A673 (cell line): ENCODE data around the gene TECR.

Experiments
- EZH2 ChIP-seq: fragments of 200-600 bp; sonication (generic); IDR thresholded peaks from 2 replicates; pipeline ENCODE4 v1.6.1; 2017; ENCODE audit warnings: borderline replicate concordance, low read depth, mild to moderate bottlenecking, mixed read lengths, antibody characterized with exemption, low read length; ENCODE audit not compliant: poor library complexity, severe bottlenecking
- TF ChIP-seq, protein P1 (sequence below): fragments of 300-800, 200-600 bp; sonication (generic); conservative IDR thresholded peaks from 2 replicates; pipeline ENCODE4 v1.5.1; 2017; ENCODE audit warnings: low read depth, mild to moderate bottlenecking, antibody characterized with exemption, low read length, moderate library complexity, mixed read lengths

DNA sequence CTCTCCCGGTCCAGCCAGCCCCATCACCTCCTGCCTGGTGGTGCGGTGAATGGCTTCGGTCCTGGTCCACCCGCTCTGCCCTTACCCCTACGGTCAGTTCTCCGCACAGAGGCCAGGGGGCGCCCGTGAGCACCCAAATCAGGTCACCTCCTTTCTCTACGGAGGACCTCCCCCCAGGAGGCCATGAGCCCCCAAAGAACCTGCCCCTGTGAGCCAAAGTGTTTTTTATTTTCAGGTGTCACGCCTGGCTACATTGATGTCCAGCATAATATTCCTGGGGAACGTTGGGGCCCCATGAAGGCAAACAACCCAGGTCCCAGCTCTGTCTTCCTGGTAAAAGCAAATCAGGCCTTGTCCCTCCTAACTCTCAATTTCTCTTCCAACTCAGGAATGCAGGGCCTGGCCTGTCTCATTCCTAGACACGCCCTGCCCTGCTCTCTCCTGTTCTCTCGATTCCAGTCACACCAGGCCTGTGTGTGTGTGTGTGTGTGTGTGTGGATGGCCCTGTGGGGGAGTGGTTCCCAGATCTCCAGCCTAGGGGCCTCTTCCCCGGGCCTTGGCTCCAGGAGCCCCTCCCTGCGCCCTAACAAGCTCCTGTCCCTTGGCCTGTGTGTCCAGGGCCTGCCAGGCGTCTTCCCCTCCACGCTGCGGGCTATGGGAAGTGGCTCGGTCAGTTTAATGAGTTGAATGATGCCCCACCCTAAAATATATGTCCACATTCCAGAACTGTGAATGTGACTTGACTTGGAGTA lies 23.7 kb upstream of the TECR start:
- TF ChIP-seq, protein P1, sequence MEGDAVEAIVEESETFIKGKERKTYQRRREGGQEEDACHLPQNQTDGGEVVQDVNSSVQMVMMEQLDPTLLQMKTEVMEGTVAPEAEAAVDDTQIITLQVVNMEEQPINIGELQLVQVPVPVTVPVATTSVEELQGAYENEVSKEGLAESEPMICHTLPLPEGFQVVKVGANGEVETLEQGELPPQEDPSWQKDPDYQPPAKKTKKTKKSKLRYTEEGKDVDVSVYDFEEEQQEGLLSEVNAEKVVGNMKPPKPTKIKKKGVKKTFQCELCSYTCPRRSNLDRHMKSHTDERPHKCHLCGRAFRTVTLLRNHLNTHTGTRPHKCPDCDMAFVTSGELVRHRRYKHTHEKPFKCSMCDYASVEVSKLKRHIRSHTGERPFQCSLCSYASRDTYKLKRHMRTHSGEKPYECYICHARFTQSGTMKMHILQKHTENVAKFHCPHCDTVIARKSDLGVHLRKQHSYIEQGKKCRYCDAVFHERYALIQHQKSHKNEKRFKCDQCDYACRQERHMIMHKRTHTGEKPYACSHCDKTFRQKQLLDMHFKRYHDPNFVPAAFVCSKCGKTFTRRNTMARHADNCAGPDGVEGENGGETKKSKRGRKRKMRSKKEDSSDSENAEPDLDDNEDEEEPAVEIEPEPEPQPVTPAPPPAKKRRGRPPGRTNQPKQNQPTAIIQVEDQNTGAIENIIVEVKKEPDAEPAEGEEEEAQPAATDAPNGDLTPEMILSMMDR: peak; percentile 88
- TF ChIP-seq EZH2: no peak
